GM21528 (cell line): Measurements from ENCODE around the gene ZNRF2.
"Not testable (repeated sequence)": the region's sequence is repeated elsewhere in the genome, so short reads cannot be mapped to it uniquely, and the experiment has no call there.

Experiments used
- ATAC-seq: cut with Tn5 transposase; IDR thresholded peaks from one replicate; pipeline ENCODE4 v1.9.1; 2021; ENCODE audit warnings: mild to moderate bottlenecking, moderate library complexity; ENCODE audit not compliant: unreplicated experiment, low FRiP score

The ZNRF2 gene

GRCh38 chr7:30349816-30350215 is 65.4 kb downstream of the ZNRF2 start:
- no peak for ATAC-seq

GRCh38 chr7:30351286-30351685 is 66.9 kb downstream of the ZNRF2 start:
- ATAC-seq: no peak

GRCh38 chr7:30351724-30352123 is 67.3 kb downstream of the ZNRF2 start:
- ATAC-seq: no peak

- ATAC-seq: no peak
These were observed 67.8 kb downstream of the ZNRF2 start for GRCh38 chr7:30352169-30352568.

GRCh38 chr7:30353532-30353931 is 69.1 kb downstream of the ZNRF2 start:
- no peak for ATAC-seq

GRCh38 chr7:30353932-30354607 is 69.7 kb downstream of the ZNRF2 start:
- no peak for ATAC-seq

GRCh38 chr7:30354791-30355190 is 70.4 kb downstream of the ZNRF2 start:
- ATAC-seq: no peak

- no peak for ATAC-seq
These were observed 75.6 kb downstream of the ZNRF2 start for GRCh38 chr7:30359957-30360356.

GRCh38 chr7:30363778-30364563 is 79.6 kb downstream of the ZNRF2 start:
- ATAC-seq: no peak

GRCh38 chr7:30364773-30365172 is 80.4 kb downstream of the ZNRF2 start:
- ATAC-seq: no peak

GRCh38 chr7:30365621-30366020 is 81.2 kb downstream of the ZNRF2 start:
- ATAC-seq: no peak

GRCh38 chr7:30366606-30367005 is 82.2 kb downstream of the ZNRF2 start:
- no peak for ATAC-seq

- ATAC-seq: no peak
These were observed 83.2 kb downstream of the ZNRF2 start for GRCh38 chr7:30367561-30367960.

GRCh38 chr7:30369879-30370278 is 85.5 kb downstream of the ZNRF2 start:
- no peak for ATAC-seq

- ATAC-seq: no peak
These were observed 86.9 kb downstream of the ZNRF2 start for GRCh38 chr7:30371321-30371720.

- no peak for ATAC-seq
These were observed 93.9 kb downstream of the ZNRF2 start for GRCh38 chr7:30378275-30378674.

- ATAC-seq: no peak
These were observed 94.7 kb downstream of the ZNRF2 start for GRCh38 chr7:30379131-30379530.

- no peak for ATAC-seq
These were observed 95.3 kb downstream of the ZNRF2 start for GRCh38 chr7:30379741-30380140.

- no peak for ATAC-seq
These were observed 95.9 kb downstream of the ZNRF2 start for GRCh38 chr7:30380294-30380693.

GRCh38 chr7:30380824-30381223 is 96.4 kb downstream of the ZNRF2 start:
- not testable (repeated sequence) for ATAC-seq

- no peak for ATAC-seq
These were observed 98.2 kb downstream of the ZNRF2 start for GRCh38 chr7:30382607-30383006.

- ATAC-seq: no peak
These were observed 105.4 kb downstream of the ZNRF2 start for GRCh38 chr7:30389791-30390190.
